ENCODE data around the gene ATRIP. TPM values are rescaled to one million over a fixed set of nuclear protein-coding genes. Genes with fewer than 3 reads are reported as not detected.

ATRIP gene
- total RNA-seq, 3 donors from 2014 or later (not counting 1 experiment from before 2014, with no cell fraction given): 8.5 to 11.0 (median 10.6) TPM

GRCh38 chr3:48405343-48405881 is 41.1 kb upstream of the ATRIP start:
- Histone ChIP-seq H3K4me1 (ENCODE audit: control insufficient read depth, insufficient read depth, low read length) (no peaks in the 10 kb centered on the region), H3K27ac (ENCODE audit: low read length) (no peak overlapping the region), H3K36me3 (ENCODE audit: control insufficient read depth, insufficient read depth, low read length) (no peaks in the 10 kb centered on the region), H3K4me3 (ENCODE audit: low read length) (no peak overlapping the region), H3K27me3 (ENCODE audit: control insufficient read depth, insufficient read depth, low read length) (no peaks in the 10 kb centered on the region), H3K9me3 (ENCODE audit: control insufficient read depth, insufficient read depth, low read length) (no peaks in the 10 kb centered on the region)
- intact Hi-C loops (cut with micrococcal nuclease): no loop called here
- 91% methylated on average over 13 of the region's 13 CpGs for WGBS (ENCODE audit: insufficient coverage)
- ATAC-seq (no peak), DNase-seq (peak in 1 of 2 donors; percentile 9)
- Mint-ChIP-seq H3K27ac (no peak overlapping the region), H3K4me3 (no peak overlapping the region), H3K4me1 (no peaks in the 10 kb centered on the region), H3K36me3 (no peaks in the 10 kb centered on the region), H3K27me3 (ENCODE audit: low read depth in 2 of 2) (peaks cover 0 to 6% of the 10 kb centered on the region in 2 donors), H3K9me3 (no peaks in the 10 kb centered on the region)
- TF ChIP-seq, protein P1, sequence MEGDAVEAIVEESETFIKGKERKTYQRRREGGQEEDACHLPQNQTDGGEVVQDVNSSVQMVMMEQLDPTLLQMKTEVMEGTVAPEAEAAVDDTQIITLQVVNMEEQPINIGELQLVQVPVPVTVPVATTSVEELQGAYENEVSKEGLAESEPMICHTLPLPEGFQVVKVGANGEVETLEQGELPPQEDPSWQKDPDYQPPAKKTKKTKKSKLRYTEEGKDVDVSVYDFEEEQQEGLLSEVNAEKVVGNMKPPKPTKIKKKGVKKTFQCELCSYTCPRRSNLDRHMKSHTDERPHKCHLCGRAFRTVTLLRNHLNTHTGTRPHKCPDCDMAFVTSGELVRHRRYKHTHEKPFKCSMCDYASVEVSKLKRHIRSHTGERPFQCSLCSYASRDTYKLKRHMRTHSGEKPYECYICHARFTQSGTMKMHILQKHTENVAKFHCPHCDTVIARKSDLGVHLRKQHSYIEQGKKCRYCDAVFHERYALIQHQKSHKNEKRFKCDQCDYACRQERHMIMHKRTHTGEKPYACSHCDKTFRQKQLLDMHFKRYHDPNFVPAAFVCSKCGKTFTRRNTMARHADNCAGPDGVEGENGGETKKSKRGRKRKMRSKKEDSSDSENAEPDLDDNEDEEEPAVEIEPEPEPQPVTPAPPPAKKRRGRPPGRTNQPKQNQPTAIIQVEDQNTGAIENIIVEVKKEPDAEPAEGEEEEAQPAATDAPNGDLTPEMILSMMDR (IDR thresholded peaks at IDR 0.05): no peak

DNA sequence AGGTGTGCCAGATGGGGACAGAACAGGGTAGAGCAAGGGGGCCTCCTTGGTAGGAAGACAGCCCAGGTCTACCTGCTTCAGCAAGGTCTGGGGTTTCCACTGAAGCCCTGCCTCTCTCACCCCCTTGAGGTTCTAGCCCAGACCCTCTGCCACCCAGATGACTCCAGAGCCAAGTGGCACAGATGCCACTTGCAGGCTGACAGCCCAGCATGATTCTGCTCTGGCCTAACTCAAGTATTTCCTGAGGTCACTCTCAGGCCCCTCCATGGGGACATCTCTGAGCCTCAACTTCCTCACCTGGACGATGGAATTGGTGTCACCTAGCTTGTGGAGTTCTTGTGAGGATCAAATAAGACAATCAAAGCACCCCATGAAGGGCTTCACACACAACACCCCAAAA is 40.6 kb upstream of the ATRIP start:
- intact Hi-C loops (cut with micrococcal nuclease): no loop called here
- DNase-seq (no peak), ATAC-seq (no peak)
- Histone ChIP-seq H3K27me3 (ENCODE audit: control insufficient read depth, insufficient read depth, low read length) (no peaks in the 10 kb centered on the region), H3K9me3 (ENCODE audit: control insufficient read depth, insufficient read depth, low read length) (no peaks in the 10 kb centered on the region), H3K27ac (ENCODE audit: low read length) (no peak overlapping the region), H3K4me3 (ENCODE audit: low read length) (no peak overlapping the region), H3K36me3 (ENCODE audit: control insufficient read depth, insufficient read depth, low read length) (no peaks in the 10 kb centered on the region), H3K4me1 (ENCODE audit: control insufficient read depth, insufficient read depth, low read length) (no peaks in the 10 kb centered on the region)
- no peaks in the 10 kb centered on the region for H3K9me3 Mint-ChIP-seq
- H3K27ac Mint-ChIP-seq: no peak overlapping the region
- TF ChIP-seq, protein P1 (IDR thresholded peaks at IDR 0.05): no peak
- H3K4me1 Mint-ChIP-seq: no peaks in the 10 kb centered on the region
- WGBS (ENCODE audit: insufficient coverage): 40% methylated on average over 1 of the region's 1 CpG
- H3K4me3 Mint-ChIP-seq: no peak overlapping the region
- H3K27me3 Mint-ChIP-seq (ENCODE audit: low read depth in 2 of 2): peaks cover 0 to under 1% of the 10 kb centered on the region in 2 donors
- no peaks in the 10 kb centered on the region for H3K36me3 Mint-ChIP-seq

DNA sequence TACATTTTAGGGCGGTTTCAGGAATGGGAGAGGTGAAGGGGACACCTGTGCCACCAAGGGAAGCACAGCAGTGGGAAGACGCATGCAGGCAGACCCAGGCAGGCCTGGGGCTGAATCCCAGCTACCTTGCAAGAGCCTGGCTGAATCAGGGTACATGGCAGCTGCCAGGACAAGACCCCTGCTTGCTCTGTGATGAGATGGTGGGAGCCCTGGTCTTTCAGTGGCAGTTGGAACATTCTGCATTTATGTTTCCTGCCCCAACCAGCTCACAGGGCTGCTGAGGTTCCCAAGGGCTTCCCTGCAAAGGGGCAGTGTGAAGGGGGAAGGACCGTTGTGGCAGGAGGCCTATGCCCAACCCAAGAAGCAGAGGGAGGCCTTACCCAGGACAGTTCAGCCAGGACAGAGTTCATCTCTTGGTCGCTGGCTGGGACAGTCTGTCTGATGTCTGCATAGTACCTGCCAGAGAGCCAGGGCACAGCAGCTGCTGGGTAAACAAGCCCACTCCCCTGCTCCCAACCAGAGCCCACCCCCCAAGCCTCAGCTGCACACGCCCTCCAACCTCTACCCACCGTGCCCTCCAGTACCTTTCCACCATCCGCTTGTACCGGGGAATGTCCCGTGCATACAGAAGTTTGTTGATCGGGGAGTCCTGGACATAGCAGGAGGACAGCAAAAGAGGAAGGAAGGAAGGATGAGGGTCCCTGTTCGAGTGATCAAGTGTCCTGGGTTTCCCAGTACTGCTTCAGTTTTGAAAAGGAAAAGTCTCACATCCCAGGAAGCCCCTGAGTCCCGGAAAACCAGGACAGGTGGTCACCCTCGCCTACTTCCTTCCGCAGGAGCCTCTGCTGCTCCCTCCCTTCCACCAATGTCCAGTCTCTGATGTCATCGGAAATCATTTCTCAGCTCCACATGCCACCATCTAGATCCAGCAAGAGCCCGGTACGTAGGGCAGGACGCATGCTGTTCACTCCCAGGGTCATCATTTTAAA is 39.8 kb upstream of the ATRIP start:
- intact Hi-C loops (cut with micrococcal nuclease): no loop called here
- DNase-seq: peak in 1 of 2 donors; percentile 12
- H3K27me3 Mint-ChIP-seq (ENCODE audit: low read depth in 2 of 2): no peaks in the 10 kb centered on the region
- Histone ChIP-seq H3K27me3 (ENCODE audit: control insufficient read depth, insufficient read depth, low read length) (no peaks in the 10 kb centered on the region), H3K4me1 (ENCODE audit: control insufficient read depth, insufficient read depth, low read length) (no peaks in the 10 kb centered on the region), H3K9me3 (ENCODE audit: control insufficient read depth, insufficient read depth, low read length) (no peaks in the 10 kb centered on the region), H3K36me3 (ENCODE audit: control insufficient read depth, insufficient read depth, low read length) (no peaks in the 10 kb centered on the region), H3K4me3 (ENCODE audit: low read length) (no peak overlapping the region), H3K27ac (ENCODE audit: low read length) (no peak overlapping the region)
- TF ChIP-seq, protein P1 (IDR thresholded peaks at IDR 0.05): no peak
- H3K4me1 Mint-ChIP-seq: no peaks in the 10 kb centered on the region
- WGBS (ENCODE audit: insufficient coverage): 84% methylated on average over 18 of the region's 18 CpGs
- no peaks in the 10 kb centered on the region for H3K9me3 Mint-ChIP-seq
- no peak overlapping the region for H3K27ac Mint-ChIP-seq
- H3K4me3 Mint-ChIP-seq: no peak overlapping the region
- no peaks in the 10 kb centered on the region for H3K36me3 Mint-ChIP-seq
- ATAC-seq: no peak
